Raji (cell line): ENCODE data around the gene HLA-B.
A peak's percentile ranks its signal among the peaks of the same experiment; 100 is the strongest.

Experiments
- POLR2A ChIP-seq: IDR thresholded peaks from 2 replicates; pipeline ENCODE4 v1.6.1; 2011; ENCODE audit warnings: low read depth, low read length, control low read depth; ENCODE audit not compliant: insufficient read depth

The HLA-B gene

DNA sequence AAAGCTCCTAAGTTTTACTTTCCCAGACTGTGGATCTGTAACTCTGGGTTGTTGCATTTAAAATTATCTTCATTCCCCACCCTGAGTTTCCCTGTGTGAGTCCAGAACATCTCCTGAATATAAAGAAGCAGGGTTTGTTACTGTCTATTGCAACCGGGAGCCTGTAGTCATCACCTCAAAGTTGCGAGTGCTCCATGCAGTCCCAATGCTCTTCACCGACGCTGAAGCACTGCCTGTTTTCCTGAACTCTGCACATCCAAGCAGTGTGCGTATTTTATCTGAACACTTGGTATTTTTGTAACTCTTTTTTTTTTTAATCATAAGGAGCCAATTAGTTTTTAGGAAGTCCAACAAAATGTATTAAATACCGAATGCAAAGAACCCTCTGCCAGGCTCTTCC lies 907 bp upstream of the HLA-B start:
- TF ChIP-seq POLR2A: no peak

DNA sequence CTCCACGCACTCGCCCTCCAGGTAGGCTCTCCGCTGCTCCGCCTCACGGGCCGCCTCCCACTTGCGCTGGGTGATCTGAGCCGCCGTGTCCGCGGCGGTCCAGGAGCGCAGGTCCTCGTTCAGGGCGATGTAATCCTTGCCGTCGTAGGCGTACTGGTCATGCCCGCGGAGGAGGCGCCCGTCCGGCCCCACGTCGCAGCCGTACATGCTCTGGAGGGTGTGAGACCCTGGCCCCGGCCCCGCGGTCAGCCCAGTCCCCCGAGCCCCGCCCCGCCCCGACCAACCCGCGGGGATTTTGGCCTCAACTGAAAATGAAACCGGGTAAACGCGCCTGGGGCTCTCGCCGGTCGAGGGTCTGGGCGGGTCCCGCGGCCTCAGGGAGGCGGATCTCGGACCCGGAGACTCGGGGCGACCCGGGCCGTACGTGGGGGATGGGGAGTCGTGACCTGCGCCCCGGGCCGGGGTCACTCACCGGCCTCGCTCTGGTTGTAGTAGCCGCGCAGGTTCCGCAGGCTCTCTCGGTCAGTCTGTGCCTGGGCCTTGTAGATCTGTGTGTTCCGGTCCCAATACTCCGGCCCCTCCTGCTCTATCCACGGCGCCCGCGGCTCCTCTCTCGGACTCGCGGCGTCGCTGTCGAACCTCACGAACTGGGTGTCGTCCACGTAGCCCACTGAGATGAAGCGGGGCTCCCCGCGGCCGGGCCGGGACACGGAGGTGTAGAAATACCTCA lies 598 bp downstream of the HLA-B start:
- TF ChIP-seq POLR2A: no peak

DNA sequence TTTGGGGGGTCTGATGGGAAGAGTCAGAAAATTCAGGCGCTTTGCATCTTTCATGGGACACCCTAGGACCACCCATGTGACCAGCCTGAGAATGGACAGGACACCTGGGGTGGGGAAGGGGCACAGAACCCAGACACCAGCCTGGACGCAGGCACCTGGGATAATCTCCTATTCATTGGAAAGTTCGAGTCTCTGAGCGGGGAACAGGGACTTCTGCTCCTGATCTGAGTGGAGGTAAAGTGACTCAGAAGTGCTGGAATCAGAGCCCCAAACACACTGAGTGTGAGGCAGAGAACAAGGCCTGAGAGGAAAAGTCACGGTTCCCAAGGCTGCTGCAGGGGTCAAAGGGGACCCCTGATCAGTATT lies 1.4 kb downstream of the HLA-B start:
- no peak for TF ChIP-seq POLR2A

DNA sequence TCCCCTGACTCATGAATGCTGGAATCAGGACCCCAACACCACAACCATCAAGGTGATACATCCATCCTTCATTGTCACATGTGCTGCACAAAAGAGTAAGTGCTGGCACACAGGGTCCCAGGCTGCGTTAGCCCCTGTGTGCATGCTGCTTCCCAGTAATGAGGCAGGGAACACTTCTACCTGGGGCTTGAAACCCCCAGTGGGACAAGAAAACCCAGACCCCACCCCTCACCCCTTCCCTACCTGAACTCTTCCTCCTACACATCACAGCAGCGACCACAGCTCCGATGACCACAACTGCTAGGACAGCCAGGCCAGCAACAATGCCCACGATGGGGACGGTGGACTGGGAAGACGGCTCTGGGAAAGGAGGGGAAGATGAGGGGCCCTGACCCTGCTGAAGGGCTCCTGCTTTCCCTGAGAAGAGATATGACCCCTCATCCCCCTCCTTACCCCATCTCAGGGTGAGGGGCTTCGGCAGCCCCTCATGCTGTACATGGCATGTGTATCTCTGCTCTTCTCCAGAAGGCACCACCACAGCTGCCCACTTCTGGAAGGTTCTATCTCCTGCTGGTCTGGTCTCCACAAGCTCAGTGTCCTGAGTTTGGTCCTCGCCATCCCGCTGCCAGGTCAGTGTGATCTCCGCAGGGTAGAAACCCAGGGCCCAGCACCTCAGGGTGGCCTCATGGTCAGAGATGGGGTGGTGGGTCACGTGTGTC lies 2.0 kb downstream of the HLA-B start:
- TF ChIP-seq POLR2A: no peak

DNA sequence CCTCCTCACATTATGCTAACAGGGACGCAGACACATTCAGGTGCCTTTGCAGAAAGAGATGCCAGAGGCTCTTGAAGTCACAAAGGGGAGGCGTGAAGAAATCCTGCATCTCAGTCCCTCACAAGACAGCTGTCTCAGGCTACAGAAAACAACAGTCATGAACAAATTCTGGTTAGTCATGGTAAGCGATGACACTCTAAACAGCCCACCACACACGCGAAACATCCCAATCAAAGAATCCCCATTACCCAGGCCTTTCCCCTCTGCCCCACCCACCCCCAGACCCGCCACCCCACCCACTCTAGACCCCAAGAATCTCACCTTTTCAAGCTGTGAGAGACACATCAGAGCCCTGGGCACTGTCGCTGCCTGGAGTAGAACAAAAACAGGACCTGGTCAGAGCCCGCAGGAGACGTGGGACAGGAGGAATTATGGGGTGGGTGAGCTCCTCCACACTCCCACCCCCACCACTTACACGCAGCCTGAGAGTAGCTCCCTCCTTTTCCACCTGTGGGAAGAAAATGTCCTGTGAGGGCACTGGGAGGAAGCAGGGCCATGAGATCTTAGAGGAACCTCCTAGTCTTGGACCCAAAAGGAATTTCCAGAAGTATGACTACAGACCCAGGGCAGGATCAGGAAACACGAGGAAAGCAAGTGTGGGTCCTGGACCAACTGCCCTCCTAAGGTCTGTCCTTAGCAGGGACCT lies 2.7 kb downstream of the HLA-B start:
- no peak for TF ChIP-seq POLR2A

- TF ChIP-seq POLR2A: no peak
These were observed 3.5 kb downstream of the HLA-B start for GRCh38 chr6:31353384-31353945.

DNA sequence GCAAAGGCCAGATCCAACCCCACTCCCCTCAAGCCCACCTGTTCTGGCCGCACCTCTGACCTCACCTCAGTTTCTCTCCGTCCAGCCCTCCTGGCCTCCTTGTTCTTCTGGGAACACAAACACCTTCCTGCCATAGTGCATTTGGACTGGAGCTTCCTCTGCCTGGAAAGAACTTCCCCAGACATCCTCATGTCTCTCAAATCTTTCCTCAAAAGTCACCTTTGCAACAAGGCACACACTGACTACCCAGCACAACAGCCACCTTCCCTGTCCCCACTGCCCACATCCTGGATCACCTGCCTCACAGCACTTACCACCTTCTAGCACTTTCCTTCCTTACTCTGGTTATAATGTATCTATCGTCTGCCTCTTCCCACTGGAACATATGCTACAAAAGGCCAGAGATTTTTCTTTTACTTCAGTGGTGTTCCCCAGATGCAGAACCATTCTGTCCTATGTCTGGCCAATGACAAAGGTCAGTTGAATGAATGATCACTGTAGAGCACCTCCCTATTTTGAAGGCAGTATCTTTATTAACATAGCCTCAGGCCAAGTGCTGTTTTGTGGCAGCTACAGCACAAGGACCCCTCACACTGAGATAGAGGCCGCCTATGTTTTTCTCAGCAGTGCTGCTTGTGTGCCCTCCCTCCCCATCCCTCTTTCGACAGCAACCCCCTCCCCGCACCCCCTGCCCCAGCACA lies 4.1 kb downstream of the HLA-B start:
- no peak for TF ChIP-seq POLR2A

- TF ChIP-seq POLR2A: no peak
These were observed 4.7 kb downstream of the HLA-B start for GRCh38 chr6:31352310-31352682.

GRCh38 chr6:31351401-31352309 lies 5.3 kb downstream of the HLA-B start:
- TF ChIP-seq POLR2A: no peak

- no peak for TF ChIP-seq POLR2A
These were observed 6.0 kb downstream of the HLA-B start for GRCh38 chr6:31351033-31351380.

DNA sequence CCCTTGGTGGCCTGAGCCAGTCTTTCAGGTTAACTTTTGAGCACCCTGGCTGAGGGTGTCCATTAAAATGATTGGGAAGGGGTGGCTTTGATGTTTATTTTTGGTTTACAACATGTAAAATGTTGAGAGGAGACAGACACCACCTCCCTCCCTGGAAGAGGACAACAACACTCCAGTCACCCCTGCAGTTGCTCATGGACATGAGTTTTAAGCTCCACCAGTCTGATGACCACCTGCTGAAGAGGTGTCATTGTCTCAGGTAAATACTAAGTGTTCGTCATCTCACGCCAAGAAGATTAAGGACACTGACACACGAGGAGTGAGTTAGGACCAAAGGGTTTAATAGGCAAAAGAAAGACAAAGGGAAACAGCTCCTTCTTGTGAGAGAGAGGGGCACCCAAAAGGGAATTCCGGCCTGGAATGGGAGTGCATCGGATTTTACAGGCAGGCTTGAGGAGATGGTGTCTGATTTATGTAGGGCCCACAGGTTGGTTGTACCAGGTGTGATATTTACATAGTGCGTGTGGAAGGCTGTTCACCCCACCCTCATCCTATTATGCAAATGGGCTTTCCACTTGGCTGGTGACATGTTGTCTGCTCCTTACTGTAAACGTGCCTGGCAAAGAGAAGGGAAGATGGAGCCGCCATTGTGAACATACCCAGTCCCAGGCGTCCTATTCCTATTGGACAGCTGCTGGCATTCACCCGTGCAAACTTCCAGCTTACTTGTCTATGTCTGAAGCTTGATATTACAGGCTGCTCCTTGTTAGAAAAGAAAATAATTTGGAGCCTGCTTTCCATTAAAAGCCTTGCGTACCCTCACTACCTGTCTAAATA lies 6.6 kb downstream of the HLA-B start:
- TF ChIP-seq POLR2A: 0 out of 2 replicates have a peak, but pooled peaks have one; percentile 14

- TF ChIP-seq POLR2A: no peak
These were observed 7.7 kb downstream of the HLA-B start for GRCh38 chr6:31349301-31349700.

DNA sequence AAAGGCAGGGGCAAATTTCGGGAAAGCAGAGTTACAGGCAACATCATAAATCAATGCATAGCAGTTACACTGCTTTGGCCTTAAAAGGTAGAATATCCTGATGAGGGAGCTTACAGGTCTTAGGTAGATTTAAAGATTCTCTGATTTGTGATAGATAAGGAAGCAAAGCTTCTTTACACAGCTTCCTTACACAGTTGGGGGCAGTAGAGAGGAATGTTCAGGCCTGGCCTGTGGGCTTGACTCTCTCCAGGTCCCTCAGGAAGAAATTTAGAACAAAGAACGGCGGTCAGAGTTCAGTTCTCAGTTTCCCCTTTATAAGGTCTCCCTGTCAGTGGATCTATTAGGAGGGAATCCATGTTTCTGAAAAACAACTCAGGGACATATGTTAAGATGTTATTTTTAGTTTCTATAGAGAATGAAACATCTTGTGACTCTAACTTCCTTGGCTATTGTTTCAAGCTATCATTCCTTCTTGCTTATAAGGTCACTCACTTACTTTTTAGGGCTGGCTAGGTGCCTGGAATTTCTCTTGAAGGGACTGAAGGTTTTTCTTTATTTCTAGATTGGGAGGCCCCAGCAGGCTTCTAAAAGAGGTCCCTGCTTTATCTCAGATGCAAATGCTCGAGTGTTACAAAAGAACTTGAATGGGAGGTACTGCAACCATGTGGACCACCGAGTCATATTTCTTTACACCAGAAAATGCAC lies 11.8 kb downstream of the HLA-B start:
- no peak for TF ChIP-seq POLR2A
